Measurements from ENCODE around the gene GLB1L3. TPM values are rescaled to one million over a fixed set of nuclear protein-coding genes. Genes with fewer than 3 reads are reported as not detected.
"Not testable (repeated sequence)": the region's sequence is repeated elsewhere in the genome, so short reads cannot be mapped to it uniquely, and the experiment has no call there.

GLB1L3 gene
- total and polyA plus RNA-seq, 11 donors, result not detected

DNA sequence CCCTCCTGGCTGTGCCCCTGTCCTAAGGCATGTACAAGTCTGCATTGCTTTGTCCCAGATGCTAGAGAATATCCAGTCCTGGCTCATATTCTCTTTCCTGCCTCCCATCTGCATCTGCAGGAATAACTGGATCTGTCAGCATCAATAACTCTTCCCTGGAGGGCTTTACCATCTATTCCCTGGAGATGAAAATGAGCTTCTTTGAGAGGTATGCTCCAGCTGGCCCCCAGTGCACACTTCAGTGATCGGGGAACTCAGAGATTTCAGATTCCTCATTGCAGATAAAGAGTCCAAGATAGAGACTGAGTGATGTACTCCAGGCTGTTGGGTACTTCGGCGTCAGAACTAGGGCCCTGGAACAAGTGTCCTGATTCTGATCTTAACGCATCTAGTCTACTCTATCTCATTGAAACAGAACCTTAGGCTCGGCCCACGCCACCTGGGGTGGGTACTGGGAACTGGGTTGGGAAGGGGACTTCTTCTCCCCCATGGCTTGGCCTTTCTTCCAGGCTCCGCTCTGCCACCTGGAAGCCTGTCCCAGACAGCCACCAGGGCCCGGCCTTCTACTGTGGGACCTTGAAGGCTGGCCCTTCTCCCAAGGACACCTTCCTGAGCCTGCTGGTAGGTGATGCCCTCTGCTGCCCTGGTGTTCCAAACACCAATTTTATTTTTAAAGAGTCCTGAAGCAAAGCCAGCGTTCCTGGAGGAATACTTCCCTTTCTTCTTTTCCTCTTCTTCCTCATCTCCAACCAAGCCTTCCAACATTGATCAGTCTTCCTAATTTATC is 37.8 kb downstream of the GLB1L3 start:
- DNase-seq (no peak), ATAC-seq (no peak)
- H3K27me3 ChIP-seq, result peaks cover 0 to 13% (median 0%) of the 10 kb centered on the region in 9 donors
- 59 to 72% (median 70%) methylated on average over 9 of the region's 9 CpGs for WGBS, 4 donors
- TF ChIP-seq POLR2A (IDR thresholded peaks at IDR 0.05) (no peak), CTCF (IDR thresholded peaks at IDR 0.05) (no peak)
- H3K4me1 ChIP-seq, result no peaks in the 10 kb centered on the region
- H3K27ac ChIP-seq, result no peak overlapping the region
- peaks cover 0 to 22% (median 5%) of the 10 kb centered on the region in 12 donors for H3K9me3 ChIP-seq
- H3K36me3 ChIP-seq, result no peaks in the 10 kb centered on the region
- H3K4me3 ChIP-seq, result no peak overlapping the region
- intact Hi-C loops (cut with DNase I), result no loop called here

- no peaks in the 10 kb centered on the region for H3K36me3 ChIP-seq
- peaks cover 0 to 9% (median 0%) of the 10 kb centered on the region in 9 donors for H3K27me3 ChIP-seq
- peaks cover 0 to 36% (median 5%) of the 10 kb centered on the region in 12 donors for H3K9me3 ChIP-seq
- no peaks in the 10 kb centered on the region for H3K4me1 ChIP-seq
- H3K4me3 ChIP-seq, result no peak overlapping the region
- H3K27ac ChIP-seq, result no peak overlapping the region
- ATAC-seq (no peak), DNase-seq (no peak)
- TF ChIP-seq CTCF (IDR thresholded peaks at IDR 0.05), result no peak
- TF ChIP-seq POLR2A (IDR thresholded peaks at IDR 0.05), result no peak
- intact Hi-C loops (cut with DNase I), result no loop called here
- WGBS, 4 donors, result 92 to 95% (median 94%) methylated on average over 3 of the region's 3 CpGs
Measured at GRCh38 chr11:134317103-134317502, 40.9 kb downstream of the GLB1L3 start.

- not testable (repeated sequence) for H3K4me3 ChIP-seq, H3K27me3 ChIP-seq, DNase-seq, ATAC-seq, H3K36me3 ChIP-seq, H3K27ac ChIP-seq, H3K4me1 ChIP-seq
- 84 to 91% (median 87%) methylated on average over 2 of the region's 2 CpGs for WGBS, 4 donors
- peaks cover 0 to 37% (median 5%) of the 10 kb centered on the region in 12 donors for H3K9me3 ChIP-seq
- intact Hi-C loops (cut with DNase I), result loop anchor here in 1 of 10 donors (10.0 kb wide), 1 partner anchor 63 kb away; no protein-coding TSS in a partner anchor
Measured at GRCh38 chr11:134321373-134321772, 45.2 kb downstream of the GLB1L3 start.

- Histone ChIP-seq H3K27me3 (peaks cover 0 to 7% (median 0%) of the 10 kb centered on the region in 9 donors), H3K36me3 (no peaks in the 10 kb centered on the region), H3K4me1 (no peaks in the 10 kb centered on the region), H3K4me3 (no peak overlapping the region), H3K9me3 (peaks cover 0 to 25% (median 0%) of the 10 kb centered on the region in 12 donors), H3K27ac (no peak overlapping the region)
- no peak for DNase-seq
- ATAC-seq, result no peak
- TF ChIP-seq CTCF (IDR thresholded peaks at IDR 0.05) (no peak), POLR2A (IDR thresholded peaks at IDR 0.05) (no peak)
- 76 to 85% (median 81%) methylated on average over 4 of the region's 4 CpGs for WGBS, 4 donors
- intact Hi-C loops (cut with DNase I), result loop anchor here in 1 of 10 donors (10.0 kb wide), 1 partner anchor 62 kb away; no protein-coding TSS in a partner anchor
Measured at GRCh38 chr11:134322553-134322952, 46.4 kb downstream of the GLB1L3 start.

All from heart left ventricle (tissue), 16 donors.